Measurements from ENCODE around the gene NUDT16. TPM values are rescaled to one million over a fixed set of nuclear protein-coding genes. Genes with fewer than 3 reads are reported as not detected.
A peak's percentile ranks its signal among the peaks of the same experiment; 100 is the strongest.
"Not testable (repeated sequence)": the region's sequence is repeated elsewhere in the genome, so short reads cannot be mapped to it uniquely, and the experiment has no call there.

The NUDT16 gene
- total and polyA plus RNA-seq, 4 experiments from 2014 or later, result 4.0 to 16.7 (median 10.6) TPM

DNA sequence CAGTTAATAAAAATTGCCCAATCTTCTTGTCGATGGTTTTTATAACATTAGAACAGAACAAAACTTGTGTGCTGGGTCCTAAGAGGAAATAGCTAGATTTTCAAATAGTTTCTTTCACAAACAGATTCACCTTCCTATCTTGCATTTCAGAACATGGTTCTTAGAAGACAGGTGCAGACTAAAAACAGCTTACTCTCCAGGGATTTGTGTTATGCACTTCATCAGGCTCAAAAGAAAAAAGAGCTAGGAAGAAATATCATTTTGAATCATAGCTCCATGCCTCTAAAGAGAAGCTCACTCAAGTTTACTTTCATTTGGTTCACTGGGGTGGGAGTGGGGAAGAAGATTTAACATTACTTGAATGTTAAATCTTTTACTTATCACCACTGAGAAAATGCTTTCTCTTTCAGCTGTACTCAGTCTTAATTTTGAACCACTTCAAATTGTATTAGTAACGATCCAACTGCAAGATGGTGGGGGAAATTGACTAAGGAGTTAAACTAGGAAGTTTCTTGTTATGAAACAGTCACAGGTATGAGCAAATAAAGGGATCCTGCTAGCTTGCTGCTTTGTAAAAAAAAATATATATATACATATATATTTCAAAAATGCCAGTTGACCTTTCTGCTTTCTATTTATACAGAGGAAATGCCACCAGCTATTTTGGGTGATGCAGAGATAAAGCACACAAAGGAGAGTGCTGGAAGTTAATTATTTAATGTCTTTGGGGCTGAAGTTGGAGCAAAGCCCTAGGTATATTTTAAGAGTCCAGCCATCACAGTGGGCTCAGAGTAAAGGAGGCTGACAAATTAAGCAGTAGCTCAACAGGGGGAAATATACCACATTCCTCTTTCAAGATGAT is 28.3 kb upstream of the NUDT16 start:
- intact Hi-C loops (cut with micrococcal nuclease), result no loop called here
- POLR2A ChIA-PET (ENCODE audit: partially characterized antibody), result no interaction called here
- Mint-ChIP-seq H3K4me1 (peaks cover 0 to 1% (median 0%) of the 10 kb centered on the region in 4 donors), H3K27ac (no peak overlapping the region), H3K4me3 (no peak overlapping the region), H3K9me3 (peaks cover 0 to under 1% (median 0%) of the 10 kb centered on the region in 8 donors), H3K36me3 (no peaks in the 10 kb centered on the region), H3K27me3 (peaks cover 4 to 5% of the 10 kb centered on the region in 2 donors)
- Histone ChIP-seq H3K27ac (ENCODE audit: low read depth, low read length) (no peak overlapping the region), H3K4me1 (ENCODE audit: insufficient read depth, low read length) (no peaks in the 10 kb centered on the region), H3K4me3 (ENCODE audit: low read length in 2 of 2) (no peak overlapping the region), H3K36me3 (ENCODE audit: insufficient read depth, low read length) (no peaks in the 10 kb centered on the region), H3K27me3 (ENCODE audit: insufficient read depth, low read length) (no peaks in the 10 kb centered on the region), H3K9me3 (ENCODE audit: control insufficient read depth in 1 of 2, low read length in 2 of 2) (no peaks in the 10 kb centered on the region)
- DNase-seq, result no peak
- CTCF ChIA-PET (ENCODE audit: partially characterized antibody), result no interaction called here

DNA sequence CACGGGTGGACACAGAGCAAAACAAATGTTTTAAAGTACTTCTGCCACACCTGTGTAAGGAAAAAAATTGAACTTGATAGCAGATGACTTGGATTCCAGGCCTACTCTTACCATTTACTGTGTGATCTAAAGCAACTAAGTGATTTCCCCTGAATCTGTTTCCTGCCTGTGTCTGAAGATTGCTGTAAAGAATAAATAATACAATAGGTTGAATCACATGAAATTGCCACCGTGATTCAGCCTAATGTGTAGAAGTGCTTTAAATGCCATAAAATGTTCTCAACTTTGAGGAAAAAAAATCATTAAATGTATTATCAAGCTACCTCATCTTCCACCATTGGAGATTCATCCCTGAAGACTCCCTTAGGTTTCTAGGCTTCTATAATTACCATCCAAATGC is 27.6 kb upstream of the NUDT16 start:
- H3K27me3 Mint-ChIP-seq, result peaks cover 4 to 5% of the 10 kb centered on the region in 2 donors
- no peaks in the 10 kb centered on the region for H3K9me3 ChIP-seq (ENCODE audit: control insufficient read depth in 1 of 2, low read length in 2 of 2)
- H3K36me3 ChIP-seq (ENCODE audit: insufficient read depth, low read length), result no peaks in the 10 kb centered on the region
- H3K27ac Mint-ChIP-seq, result no peak overlapping the region
- H3K4me1 ChIP-seq (ENCODE audit: insufficient read depth, low read length), result no peaks in the 10 kb centered on the region
- CTCF ChIA-PET (ENCODE audit: partially characterized antibody), result no interaction called here
- H3K4me3 Mint-ChIP-seq, result no peak overlapping the region
- H3K27me3 ChIP-seq (ENCODE audit: insufficient read depth, low read length), result no peaks in the 10 kb centered on the region
- H3K4me3 ChIP-seq (ENCODE audit: low read length in 2 of 2), result no peak overlapping the region
- intact Hi-C loops (cut with micrococcal nuclease), result no loop called here
- peaks cover 0 to 1% (median 0%) of the 10 kb centered on the region in 4 donors for H3K4me1 Mint-ChIP-seq
- no peaks in the 10 kb centered on the region for H3K9me3 Mint-ChIP-seq
- POLR2A ChIA-PET (ENCODE audit: partially characterized antibody), result no interaction called here
- H3K27ac ChIP-seq (ENCODE audit: low read depth, low read length), result no peak overlapping the region
- no peaks in the 10 kb centered on the region for H3K36me3 Mint-ChIP-seq
- no peak for DNase-seq

DNA sequence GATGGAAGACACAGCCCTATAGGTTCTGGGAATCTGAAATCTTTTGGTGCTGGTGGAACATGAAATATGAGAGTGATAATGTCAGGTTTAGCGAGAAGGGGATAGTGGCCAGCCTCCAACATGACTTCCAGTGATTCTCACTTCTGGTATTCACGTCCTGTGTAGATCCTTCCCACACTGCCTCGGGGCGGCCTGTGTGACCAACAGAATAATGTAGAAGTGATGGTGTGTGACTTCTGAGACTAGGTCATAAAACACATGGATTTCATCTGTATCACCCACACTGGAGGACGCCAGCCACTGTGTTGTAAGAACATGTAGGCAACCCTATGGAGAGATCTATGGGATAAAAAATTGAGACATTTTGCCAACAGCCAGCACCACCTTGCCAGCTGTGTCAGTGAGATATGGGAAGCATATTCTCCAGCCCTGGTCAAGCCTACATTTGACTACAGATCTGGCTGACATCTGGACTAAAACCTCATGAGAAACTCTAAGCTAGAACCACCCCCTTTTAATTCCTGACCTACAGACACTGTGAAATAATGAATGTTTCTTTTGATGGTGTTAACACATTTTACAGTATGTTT is 25.5 kb upstream of the NUDT16 start:
- Histone ChIP-seq H3K4me3 (ENCODE audit: low read length in 2 of 2) (no peak overlapping the region), H3K27ac (ENCODE audit: low read depth, low read length) (no peak overlapping the region), H3K4me1 (ENCODE audit: insufficient read depth, low read length) (no peaks in the 10 kb centered on the region), H3K27me3 (ENCODE audit: insufficient read depth, low read length) (no peaks in the 10 kb centered on the region), H3K9me3 (ENCODE audit: control insufficient read depth in 1 of 2, low read length in 2 of 2) (no peaks in the 10 kb centered on the region), H3K36me3 (ENCODE audit: insufficient read depth, low read length) (no peaks in the 10 kb centered on the region)
- H3K27me3 Mint-ChIP-seq, result peaks cover 10 to 13% of the 10 kb centered on the region in 2 donors
- no peak for DNase-seq
- H3K4me3 Mint-ChIP-seq, result no peak overlapping the region
- no peak overlapping the region for H3K27ac Mint-ChIP-seq
- H3K36me3 Mint-ChIP-seq, result no peaks in the 10 kb centered on the region
- H3K9me3 Mint-ChIP-seq, result peaks cover 0 to under 1% (median 0%) of the 10 kb centered on the region in 8 donors
- intact Hi-C loops (cut with micrococcal nuclease), result no loop called here
- ChIA-PET POLR2A (ENCODE audit: partially characterized antibody) (no interaction called here), CTCF (ENCODE audit: partially characterized antibody) (no interaction called here)
- H3K4me1 Mint-ChIP-seq, result peaks cover 2 to 3% (median 3%) of the 10 kb centered on the region in 4 donors

DNA sequence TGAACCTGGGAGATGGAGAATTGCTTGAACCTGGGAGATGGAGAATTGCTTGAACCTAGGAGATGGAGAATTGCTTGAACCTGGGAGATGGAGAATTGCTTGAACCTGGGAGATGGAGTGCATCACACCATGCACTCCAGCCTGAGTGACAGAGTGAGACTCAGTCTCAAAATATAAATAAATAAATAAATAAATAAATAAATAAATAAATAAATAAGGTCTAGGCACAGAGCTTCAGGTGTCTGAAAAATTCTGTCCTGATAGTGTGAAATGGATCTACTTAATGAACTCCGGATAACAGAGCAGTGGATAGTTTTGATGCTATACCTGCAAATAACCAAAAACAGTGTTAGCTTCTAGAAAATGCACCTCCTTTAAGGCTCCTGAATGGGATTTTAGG is 24.3 kb upstream of the NUDT16 start:
- Mint-ChIP-seq H3K36me3 (peaks cover 0 to under 1% of the 10 kb centered on the region in 2 donors), H3K27ac (no peak overlapping the region), H3K9me3 (peaks cover 0 to 2% (median 0%) of the 10 kb centered on the region in 8 donors), H3K4me3 (no peak overlapping the region), H3K27me3 (peaks cover 17 to 20% of the 10 kb centered on the region in 2 donors), H3K4me1 (peaks cover 4 to 13% (median 8%) of the 10 kb centered on the region in 4 donors)
- no peaks in the 10 kb centered on the region for H3K36me3 ChIP-seq (ENCODE audit: insufficient read depth, low read length)
- intact Hi-C loops (cut with micrococcal nuclease), result no loop called here
- POLR2A ChIA-PET (ENCODE audit: partially characterized antibody), result no interaction called here
- H3K9me3 ChIP-seq (ENCODE audit: control insufficient read depth in 1 of 2, low read length in 2 of 2), result no peaks in the 10 kb centered on the region
- no peaks in the 10 kb centered on the region for H3K4me1 ChIP-seq (ENCODE audit: insufficient read depth, low read length)
- H3K27me3 ChIP-seq (ENCODE audit: insufficient read depth, low read length), result peaks cover 2% of the 10 kb centered on the region
- DNase-seq, result no peak
- H3K27ac ChIP-seq (ENCODE audit: low read depth, low read length), result no peak overlapping the region
- H3K4me3 ChIP-seq (ENCODE audit: low read length in 2 of 2), result no peak overlapping the region
- CTCF ChIA-PET (ENCODE audit: partially characterized antibody), result no interaction called here

DNA sequence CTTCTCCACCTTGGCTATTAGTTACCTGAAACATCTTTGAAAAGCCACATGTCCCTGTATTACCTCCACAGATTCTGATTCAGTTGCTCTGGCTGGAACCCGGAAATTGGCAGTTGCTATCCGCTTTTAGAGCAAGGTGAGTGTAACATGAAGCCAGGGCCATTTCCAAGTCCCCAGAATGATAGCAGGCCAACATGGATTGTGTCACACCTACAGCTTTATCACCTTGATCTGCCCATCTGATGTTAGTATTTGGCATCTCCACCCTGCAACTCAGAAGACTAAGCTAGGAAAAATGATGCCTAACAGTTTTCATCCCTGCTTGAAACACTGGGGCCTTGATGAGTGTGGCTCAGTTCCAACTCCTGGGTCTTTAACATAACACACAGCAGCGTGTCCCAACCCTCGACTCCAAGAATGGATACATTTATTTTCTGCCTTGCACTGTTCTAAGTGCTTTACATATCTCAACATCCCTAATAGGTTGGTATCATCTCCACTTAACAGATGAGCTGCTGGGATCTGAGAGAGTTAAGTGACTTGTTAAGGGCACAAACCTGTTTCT is 21.3 kb upstream of the NUDT16 start:
- no peaks in the 10 kb centered on the region for H3K4me1 ChIP-seq (ENCODE audit: insufficient read depth, low read length)
- H3K4me3 ChIP-seq (ENCODE audit: low read length in 2 of 2), result no peak overlapping the region
- ChIA-PET POLR2A (ENCODE audit: partially characterized antibody) (no interaction called here), CTCF (ENCODE audit: partially characterized antibody) (no interaction called here)
- Mint-ChIP-seq H3K36me3 (peaks cover 0 to 4% of the 10 kb centered on the region in 2 donors), H3K4me3 (no peak overlapping the region), H3K4me1 (peaks cover 5 to 17% (median 10%) of the 10 kb centered on the region in 4 donors), H3K27me3 (peaks cover 26 to 33% of the 10 kb centered on the region in 2 donors), H3K9me3 (peaks cover 0 to 8% (median 4%) of the 10 kb centered on the region in 8 donors), H3K27ac (no peak overlapping the region)
- no peak for DNase-seq
- H3K27me3 ChIP-seq (ENCODE audit: insufficient read depth, low read length), result peaks cover 4% of the 10 kb centered on the region
- intact Hi-C loops (cut with micrococcal nuclease), result no loop called here
- H3K27ac ChIP-seq (ENCODE audit: low read depth, low read length), result no peak overlapping the region
- no peaks in the 10 kb centered on the region for H3K36me3 ChIP-seq (ENCODE audit: insufficient read depth, low read length)
- H3K9me3 ChIP-seq (ENCODE audit: control insufficient read depth in 1 of 2, low read length in 2 of 2), result no peaks in the 10 kb centered on the region

DNA sequence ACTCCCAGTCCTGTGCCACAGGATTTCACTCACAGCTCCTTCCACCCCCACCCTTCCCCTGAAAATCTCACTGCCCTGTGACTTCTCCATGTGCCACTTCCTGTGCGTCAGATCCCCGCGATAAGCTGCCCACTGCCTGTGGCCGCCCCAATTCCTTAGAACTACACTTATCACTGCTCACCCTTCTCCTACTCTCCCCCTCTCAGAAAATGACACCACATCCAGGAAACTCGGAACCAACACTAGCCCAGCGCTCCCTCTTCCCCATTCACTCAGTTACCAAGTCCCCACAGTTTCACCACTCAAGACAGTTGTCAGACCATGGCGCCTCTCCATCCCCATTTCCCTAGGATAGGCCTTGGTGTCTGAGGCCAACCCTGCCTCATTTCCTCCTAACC is 20.5 kb upstream of the NUDT16 start:
- Mint-ChIP-seq H3K9me3 (peaks cover 0 to 15% (median 7%) of the 10 kb centered on the region in 8 donors), H3K4me3 (peak overlapping the region; percentile 24 to 77 (median 60)), H3K27me3 (peaks cover 29 to 38% of the 10 kb centered on the region in 2 donors), H3K4me1 (peaks cover 5 to 17% (median 10%) of the 10 kb centered on the region in 4 donors)
- H3K36me3 Mint-ChIP-seq; intact Hi-C loops (cut with micrococcal nuclease); CTCF ChIA-PET (ENCODE audit: partially characterized antibody); H3K4me3 ChIP-seq (ENCODE audit: low read length in 2 of 2); H3K27ac ChIP-seq (ENCODE audit: low read depth, low read length); POLR2A ChIA-PET (ENCODE audit: partially characterized antibody); H3K4me1 ChIP-seq (ENCODE audit: insufficient read depth, low read length); H3K36me3 ChIP-seq (ENCODE audit: insufficient read depth, low read length); DNase-seq; H3K9me3 ChIP-seq (ENCODE audit: control insufficient read depth in 1 of 2, low read length in 2 of 2); H3K27me3 ChIP-seq (ENCODE audit: insufficient read depth, low read length); H3K27ac Mint-ChIP-seq: not testable (repeated sequence)

Data from CD4-positive, alpha-beta memory T cell (primary cell).